ENCODE results near the gene HCFC1R1.
"Not testable (repeated sequence)": the region's sequence is repeated elsewhere in the genome, so short reads cannot be mapped to it uniquely, and the experiment has no call there.

Gene HCFC1R1
- 8.6 to 31.2 (median 14.1) reads per million in 17 experiments for total RNA-seq

GRCh38 chr16:3023669-3024478 lies at the start of gene HCFC1R1, which contains the start of gene THOC6:
Gene HCFC1R1, minus strand, starts transcription at chr16:3023942. Its CDS starts 1 bp downstream, at chr16:3023941.
Gene THOC6, plus strand, starts transcription at chr16:3024035. Its CDS starts 292 bp downstream, at chr16:3024327.
- peak; percentile 98 to 99 (median 99) for DNase-seq

- no peak for DNase-seq
Observed at GRCh38 chr16:3073448-3073847, 49.7 kb upstream of the HCFC1R1 start.

GRCh38 chr16:3072576-3073263 lies 49.0 kb upstream of the HCFC1R1 start:
- not testable (repeated sequence) for DNase-seq

GRCh38 chr16:3072148-3072547 lies 48.4 kb upstream of the HCFC1R1 start:
- not testable (repeated sequence) for DNase-seq

- DNase-seq = no peak
Observed at GRCh38 chr16:3071655-3072054, 47.9 kb upstream of the HCFC1R1 start.

GRCh38 chr16:3070608-3071111 lies 46.9 kb upstream of the HCFC1R1 start:
- DNase-seq = no peak

GRCh38 chr16:3069146-3069545 lies 45.4 kb upstream of the HCFC1R1 start:
- not testable (repeated sequence) for DNase-seq

- no peak for DNase-seq
Observed at GRCh38 chr16:3068487-3068886, 44.7 kb upstream of the HCFC1R1 start.

GRCh38 chr16:3066440-3066748 lies 42.7 kb upstream of the HCFC1R1 start:
- no peak for DNase-seq

GRCh38 chr16:3065742-3066439 lies 42.1 kb upstream of the HCFC1R1 start:
- DNase-seq = no peak

- no peak for DNase-seq
Observed at GRCh38 chr16:3065069-3065741, 41.5 kb upstream of the HCFC1R1 start, which contains the start of gene IL32. Gene IL32, plus strand, starts transcription at chr16:3065640. Its CDS starts 172 bp downstream, at chr16:3065812.

GRCh38 chr16:3063625-3064386 lies 40.1 kb upstream of the HCFC1R1 start:
- DNase-seq = no peak

GRCh38 chr16:3062553-3062952 lies 38.8 kb upstream of the HCFC1R1 start:
- DNase-seq = no peak

GRCh38 chr16:3060339-3061127 lies 36.8 kb upstream of the HCFC1R1 start:
- DNase-seq = no peak

GRCh38 chr16:3059723-3060242 lies 36.0 kb upstream of the HCFC1R1 start:
- DNase-seq = no peak

GRCh38 chr16:3059041-3059722 lies 35.4 kb upstream of the HCFC1R1 start:
- peak; percentile 89 to 97 (median 95) for DNase-seq

GRCh38 chr16:3058139-3059030 lies 34.6 kb upstream of the HCFC1R1 start:
- DNase-seq = peak in 2 of 4 experiments; percentile 41 to 58
